SHP77 treated with DMSO at 0.1 percent for 48 hours (cell line): ENCODE measurements around the gene SAMD8.

Source experiments
- DNase-seq: peaks from one replicate; lab custom pipeline; 2025; lab: John Stamatoyannopoulos, UW

SAMD8 gene

DNA sequence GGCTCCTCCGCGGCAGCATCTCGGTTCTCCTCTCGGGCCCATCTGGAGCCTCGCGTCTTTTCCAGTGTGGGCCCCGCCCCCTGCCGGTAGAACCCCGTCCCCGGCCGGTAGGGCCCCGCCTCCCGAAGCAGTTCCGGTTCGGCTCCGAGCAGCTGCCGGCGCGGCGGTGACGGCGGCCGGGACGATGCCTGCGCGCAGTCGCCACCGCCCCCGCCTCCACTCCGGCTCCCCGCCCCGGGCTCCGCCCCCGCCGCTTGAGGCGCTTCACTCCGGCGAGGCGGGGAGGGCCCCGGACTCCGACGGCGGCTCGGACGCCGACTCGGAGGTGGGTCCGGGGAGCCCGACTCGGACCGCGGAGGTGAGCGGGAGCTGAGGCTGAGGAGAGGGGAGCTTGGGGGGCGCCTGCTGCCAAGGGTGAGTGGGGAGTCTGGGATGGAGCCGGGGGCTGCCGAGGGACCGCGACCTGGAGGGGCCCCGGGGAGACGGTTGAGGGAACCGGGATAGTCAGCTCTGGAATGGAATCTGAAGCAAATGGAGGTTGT is at the start of gene SAMD8:
Gene SAMD8 (plus strand): TSS at position 292 of the 542 bp plus-strand sequence. CDS start 38,873 bp downstream, outside the sequence.
- peak; percentile 75 for DNase-seq

DNA sequence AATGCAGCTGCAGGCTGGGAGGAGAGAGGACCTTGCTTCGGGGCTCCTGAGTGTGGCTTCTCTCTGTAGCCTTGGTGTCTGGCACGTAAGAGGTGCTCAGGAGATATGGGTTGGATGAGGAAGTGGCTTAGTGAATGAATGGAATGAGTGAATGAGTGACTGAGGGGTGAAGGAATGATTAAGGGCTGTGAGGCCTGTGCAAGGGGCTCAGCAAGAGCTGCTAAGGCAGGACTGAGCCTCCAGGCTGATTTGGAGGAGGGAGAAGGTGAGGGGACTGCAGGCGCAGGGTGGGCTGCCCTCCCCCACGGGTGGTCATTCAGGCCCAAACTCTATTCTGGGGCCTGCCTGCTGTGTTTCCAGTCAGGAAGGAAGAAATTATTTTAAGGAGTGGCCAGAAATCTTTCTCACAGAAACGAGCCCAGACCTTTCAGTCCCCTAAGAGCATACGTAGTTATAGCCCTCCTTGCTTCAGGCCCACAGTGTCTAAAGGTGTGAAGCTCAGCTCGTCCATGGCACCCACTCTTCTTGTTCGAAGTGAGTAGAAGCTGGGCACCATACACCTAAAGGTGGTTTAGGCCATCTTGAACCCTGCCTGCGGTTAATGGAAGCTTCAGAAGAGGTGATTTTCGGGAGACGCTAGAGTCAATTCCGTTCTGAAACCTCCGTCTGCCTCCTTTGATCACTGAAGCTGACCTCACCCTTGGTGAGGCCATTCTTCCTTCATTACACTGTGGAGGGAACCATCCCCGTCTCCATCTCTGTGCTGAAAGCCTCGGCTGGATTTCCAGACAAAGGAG is 49.5 kb upstream of the SAMD8 start:
- DNase-seq = no peak

DNA sequence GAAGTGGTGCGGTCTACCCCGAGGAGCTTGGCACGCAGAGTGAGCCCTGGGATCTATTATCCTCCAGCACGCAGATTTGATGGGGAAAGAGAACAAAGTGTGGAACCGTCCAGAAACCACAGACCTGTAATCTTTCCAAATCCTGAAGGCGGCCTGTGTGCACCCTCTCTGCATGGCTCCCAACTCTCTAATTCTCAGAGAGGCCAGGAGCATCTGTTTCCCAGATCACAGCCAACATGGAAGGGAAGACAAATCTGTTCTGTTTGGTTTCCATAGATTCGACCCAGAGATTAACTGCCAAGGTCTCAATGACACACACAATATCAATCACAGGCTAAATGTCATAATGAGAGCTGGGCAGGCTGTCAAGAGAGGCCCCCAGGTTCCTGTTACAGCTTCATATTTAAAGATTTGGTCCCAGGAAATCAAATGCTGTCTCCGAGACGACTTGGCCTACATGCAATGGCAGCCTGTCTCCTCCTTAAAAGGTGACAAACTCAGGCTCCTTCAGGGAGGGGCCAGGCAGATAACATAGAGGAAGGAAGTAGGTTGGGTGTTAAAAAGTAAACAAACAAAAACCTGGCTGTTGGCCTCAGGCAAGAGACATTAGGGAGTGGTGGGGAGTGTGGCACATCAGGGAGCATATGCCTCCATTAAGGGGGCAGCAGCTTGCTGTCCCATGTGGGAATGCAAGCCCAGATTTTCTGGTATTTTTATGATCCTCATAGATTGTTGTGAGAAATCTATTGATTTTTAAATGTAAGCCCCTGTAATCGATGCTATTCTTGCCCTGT is 48.8 kb upstream of the SAMD8 start:
- DNase-seq = no peak

DNA sequence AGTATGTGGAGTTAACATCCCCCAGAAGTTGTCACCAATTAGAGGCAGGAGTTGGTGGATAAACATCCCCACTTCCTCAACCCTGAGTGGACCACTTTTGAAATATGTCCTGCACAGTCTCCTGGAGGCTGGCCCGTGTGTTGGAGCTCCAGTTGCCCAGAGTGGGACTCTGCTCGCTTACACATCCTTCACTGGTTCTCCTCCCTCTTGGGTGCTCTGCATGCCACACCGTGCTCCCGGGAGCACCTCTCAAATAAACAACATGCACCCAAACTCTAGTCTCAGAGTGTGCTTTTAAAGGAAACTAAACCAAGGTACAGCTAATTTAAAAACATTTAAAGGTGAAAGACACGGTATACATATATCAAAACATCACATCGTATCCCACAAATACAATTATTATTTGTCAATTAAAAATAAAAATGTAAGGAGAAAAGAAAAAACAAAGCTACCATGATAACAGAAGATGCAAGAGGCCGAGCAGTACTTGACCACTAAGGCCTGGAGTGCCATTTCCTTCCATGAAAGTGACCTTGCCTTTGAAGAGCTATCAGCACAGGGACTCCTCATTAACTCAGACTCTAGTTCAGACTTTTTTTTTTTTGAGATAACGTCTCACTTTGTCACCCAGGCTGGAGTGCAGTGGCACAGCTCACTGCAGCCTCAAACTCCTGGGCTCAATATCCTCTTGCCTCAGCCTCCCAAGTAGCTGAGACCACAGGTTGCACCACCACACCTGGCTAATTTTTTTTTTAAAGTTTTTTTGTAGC is 47.8 kb upstream of the SAMD8 start:
- DNase-seq = no peak

DNA sequence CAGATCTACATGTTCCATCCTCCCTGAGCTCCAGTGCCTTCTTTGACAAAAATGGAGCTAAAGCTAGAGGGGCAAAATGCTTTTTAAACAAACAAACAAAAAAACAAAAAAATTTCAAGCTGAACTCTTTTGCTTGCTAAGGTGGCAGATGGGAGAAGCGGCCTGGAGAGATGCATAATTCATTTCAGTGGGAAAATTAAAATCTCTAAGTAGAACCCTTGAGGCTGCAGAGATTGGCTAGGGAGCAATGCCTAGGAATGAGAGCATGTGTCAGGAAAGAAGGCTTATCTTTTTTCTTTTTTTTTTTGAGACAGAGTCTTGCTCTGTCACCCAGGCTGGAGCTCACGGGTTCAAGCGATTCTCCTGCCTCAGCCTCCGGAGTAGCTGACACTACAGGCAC is 46.4 kb upstream of the SAMD8 start:
- DNase-seq = no peak

DNA sequence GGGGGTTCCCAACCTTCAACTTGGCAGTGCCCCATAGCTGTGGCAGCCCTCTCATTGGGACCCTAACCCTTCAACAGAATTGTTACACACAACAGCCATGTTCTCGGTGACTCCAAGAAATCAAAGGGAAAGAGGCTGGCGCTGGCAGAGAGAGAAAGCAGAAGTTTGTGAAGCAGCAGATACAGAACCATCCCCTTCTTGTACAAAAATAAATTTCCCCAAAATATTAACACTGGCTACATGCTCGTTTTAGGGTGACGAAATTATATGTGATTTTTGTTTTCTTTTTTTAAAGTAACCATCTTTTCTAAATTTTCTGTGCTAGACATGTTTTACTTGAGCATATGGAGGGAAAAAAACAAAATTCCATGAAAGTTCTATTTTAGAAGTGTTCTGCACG is 45.2 kb upstream of the SAMD8 start:
- DNase-seq = no peak

DNA sequence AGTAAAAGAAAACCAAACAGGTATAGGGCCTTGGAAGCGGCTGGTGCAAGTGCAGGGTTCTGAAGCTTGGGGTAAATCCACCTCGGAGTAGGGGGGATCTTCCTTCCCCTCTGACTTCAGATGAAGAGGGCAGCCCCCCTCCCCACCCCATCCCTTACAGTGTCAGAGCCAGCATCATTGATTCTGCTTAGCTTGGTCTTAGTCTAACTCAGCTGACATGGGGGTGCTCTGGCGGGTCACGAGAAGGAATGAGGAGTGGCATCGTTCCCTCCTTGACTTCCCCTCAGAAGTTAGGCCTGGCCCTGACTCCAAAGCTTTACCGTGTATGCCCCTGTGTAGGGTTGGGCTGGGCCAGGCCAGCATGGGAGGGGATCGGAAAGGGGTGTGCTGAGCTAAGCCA is 44.2 kb upstream of the SAMD8 start:
- no peak for DNase-seq

DNA sequence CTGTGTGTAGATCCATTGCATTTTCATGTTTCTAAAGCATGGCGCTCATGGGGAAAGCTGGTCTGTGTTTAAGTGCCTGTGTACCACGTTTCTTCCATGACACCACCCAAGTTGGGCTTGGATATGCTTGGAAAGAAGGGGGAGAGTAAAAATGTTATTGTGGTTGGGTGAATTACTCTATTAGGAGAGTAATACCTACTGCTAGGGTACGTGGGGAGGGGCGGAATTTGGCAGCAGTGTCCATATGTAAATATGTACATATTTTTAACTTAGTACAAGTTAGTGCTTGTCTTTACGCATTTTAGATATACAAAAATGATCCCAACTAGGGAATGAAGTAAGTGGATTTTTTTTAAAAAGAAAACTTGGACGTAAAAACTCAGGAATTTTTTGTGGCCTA is 42.9 kb upstream of the SAMD8 start:
- DNase-seq = no peak

DNA sequence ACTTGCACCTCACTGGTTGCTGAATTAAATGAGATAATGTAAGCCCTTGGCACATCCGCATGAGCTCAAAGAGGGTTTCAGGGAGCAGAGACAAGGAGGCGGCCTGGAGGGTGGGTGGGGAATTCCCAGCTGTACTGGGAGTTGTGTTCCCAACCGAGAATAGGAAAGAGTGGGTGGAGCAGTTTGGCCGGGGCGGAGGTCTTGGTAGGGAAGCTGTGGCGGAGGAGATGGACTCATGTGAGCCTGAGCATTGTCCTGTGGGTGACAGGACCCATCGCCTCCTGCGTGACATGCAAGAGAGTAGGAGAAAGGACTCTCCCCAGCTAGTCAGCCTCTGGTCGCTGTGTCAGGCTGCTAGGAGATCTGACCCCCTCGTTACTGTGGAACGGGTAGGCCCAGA is 41.0 kb upstream of the SAMD8 start:
- no peak for DNase-seq

DNA sequence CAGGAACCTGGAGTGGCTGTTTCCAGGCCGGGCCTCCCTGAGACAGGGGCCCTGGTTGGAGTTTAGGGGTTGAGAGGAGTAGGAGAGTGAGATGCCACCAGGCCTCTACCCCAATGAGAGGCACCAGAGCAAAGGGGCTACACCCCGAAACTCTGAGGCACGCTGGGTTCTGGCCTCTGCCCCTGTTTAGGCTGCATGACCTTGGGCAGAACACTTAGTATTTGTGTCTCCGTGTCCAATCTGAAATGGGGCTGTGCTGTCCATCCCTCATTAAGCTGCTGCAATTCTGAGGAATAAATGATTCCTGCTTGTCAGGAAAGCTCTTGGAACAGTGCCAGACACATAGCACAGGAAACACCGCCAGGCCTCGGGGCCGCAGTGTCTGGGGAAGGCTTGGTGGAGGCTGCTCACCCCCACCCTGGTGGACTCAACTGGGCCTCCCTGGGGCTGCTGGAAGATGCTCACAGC is 40.5 kb upstream of the SAMD8 start:
- DNase-seq = no peak

DNA sequence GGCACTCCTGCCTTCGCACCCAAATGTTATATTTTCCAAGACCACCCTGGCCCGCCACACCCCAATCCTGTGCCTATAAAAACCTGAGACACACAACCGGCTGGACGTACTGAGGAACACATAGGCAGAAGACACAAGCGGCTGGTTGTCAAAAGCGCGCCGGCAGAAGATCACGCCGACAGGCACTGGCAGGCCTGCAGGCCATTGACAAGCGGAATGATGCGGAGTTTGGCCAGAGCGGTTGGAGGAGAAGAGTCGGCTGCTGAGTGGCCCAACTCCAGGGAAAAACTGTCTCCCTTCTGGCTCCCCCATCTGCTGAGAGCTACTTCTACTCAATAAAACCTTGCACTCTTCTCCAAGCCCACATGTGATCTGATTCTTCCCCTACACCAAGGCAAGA is 39.7 kb upstream of the SAMD8 start:
- DNase-seq = no peak

DNA sequence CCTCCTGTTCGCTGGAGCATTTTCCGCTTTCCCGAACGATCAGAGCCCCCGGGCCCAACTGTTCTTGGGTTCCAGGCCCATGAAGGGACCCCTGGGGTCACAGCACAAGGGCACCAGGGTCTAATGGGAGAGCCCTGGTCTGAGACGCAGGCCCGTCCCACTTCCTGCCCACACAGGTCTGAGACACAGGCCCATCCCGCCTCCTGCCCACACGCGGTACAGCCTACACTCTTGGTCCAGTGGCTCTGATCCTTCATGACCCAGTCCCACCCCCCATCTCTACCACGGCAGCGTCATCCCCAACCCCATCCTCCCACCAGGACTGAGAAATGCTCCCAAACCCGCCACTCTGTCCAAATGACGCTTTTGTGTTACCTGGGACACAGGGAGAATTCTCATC is 38.7 kb upstream of the SAMD8 start:
- DNase-seq = no peak

DNA sequence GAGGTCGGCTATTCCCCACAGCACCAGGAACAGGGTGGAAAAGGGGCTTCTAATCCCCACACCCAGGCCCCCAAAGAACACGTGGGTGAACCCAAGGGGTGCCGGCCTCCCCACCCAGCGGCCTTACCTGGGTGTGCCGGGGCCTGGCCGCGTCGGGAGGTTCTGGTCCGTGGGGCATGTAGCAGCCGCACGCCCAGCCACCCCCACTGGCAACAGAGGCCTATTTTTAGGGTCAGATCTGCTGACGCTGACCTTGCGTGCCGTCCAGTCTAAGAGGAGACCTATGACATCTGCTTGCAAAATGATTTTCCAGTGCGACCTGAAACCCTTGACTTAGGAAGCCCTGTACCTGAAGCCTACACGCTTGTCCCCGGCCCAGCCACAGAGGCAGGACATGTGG is 38.0 kb upstream of the SAMD8 start:
- DNase-seq = no peak

DNA sequence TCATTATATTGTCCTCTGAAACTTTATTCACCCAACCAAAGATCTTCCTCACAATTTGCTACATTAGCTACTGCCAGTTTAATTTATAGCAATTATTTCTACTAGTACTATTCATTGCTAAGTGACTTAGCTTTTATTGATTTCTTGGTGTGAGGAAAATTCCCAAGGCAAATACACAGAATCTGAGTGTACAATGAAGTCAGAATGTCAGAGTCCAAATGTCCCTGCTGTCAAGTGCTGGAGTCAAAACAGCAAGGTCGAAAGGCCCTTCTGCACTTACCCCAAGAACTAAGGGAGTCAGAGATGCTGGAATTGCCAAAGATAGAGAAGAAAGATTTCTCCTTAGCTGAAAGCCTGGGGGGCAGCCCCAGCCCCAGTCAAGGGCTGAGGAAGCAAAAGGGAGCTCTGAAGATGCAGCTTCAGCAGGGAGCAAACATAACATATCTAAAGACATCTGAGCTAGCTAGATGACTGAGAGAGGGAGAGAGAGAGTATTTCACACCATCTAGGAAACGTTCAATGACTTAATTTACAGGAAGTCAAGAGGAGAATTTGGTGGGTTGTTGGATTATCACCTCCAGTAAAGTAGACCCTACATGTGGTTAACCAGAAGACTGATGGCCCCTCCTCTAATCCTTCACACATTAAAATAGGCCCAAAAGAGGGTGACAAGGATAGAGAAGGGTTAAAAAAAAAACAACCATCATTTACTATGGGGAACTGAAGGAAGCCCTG is 36.6 kb upstream of the SAMD8 start:
- no peak for DNase-seq

DNA sequence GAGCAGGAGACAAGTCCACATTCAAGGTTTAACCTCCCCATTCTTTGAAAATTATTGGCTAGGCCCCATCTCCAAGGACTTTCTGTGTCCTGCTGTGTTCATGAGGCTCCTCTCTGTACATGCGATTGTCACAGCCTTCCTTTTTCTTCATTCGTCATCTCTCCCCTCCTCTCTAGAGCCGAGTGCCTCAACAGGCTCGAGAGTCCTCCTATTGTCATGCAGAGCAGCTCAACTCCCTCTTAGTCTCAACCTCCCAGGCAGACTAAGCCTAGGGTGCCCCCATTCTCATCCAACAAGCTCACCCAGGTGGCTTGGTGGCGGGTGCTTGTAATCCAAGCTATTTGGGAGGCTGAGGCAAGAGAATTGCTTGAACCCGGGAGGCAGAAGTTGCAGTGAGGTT is 35.1 kb upstream of the SAMD8 start:
- DNase-seq = no peak

DNA sequence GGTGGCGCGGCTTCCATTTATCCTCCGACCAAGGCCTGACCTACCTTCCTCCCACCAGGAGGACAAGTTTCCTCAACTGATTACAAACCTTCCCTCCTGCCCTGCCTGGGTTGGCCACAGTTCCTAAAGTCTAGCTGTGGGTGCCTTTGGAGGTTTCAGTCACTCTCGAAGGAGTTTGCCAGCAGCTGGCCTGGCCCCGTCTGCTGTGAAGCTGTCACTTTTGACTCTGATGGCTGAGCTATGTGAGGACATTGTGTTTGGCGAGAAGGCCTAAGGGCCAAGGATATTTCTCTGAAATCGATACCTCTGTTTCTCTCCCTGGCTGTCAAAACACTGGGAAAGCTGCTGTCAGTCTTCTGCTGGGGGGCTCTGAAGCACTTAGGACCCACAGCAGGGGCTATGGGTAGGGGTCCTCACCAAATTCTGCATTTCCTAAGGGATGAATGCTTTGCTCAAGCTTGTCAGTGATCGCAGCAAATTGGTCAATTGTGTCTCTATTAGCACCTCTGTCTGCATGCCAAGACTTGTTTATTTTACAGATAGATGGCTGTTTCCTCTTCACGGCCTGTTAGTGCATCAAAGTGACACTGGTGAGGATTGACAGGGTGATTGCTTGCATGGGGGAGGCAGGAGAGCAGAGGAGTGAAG is 31.9 kb upstream of the SAMD8 start:
- DNase-seq = no peak

DNA sequence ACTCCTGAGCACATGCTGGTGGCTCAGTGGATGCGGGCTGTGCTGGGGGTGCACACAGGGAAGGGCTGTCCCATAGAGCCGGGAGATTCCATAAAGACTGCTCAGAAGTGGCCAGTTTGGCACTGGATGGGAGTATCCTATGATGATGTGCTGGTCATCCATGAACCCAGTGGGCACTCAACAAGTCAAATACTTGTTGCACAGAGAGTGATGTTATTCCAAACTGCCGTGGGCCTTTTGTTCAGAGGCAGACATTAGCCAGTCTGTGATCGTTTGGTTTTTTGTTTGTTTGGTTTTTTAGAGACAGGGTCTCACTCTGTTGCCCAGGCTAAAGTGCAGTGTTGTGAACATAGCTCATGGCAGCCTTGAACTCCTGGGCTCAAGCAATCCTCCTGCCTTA is 30.9 kb upstream of the SAMD8 start:
- no peak for DNase-seq

DNA sequence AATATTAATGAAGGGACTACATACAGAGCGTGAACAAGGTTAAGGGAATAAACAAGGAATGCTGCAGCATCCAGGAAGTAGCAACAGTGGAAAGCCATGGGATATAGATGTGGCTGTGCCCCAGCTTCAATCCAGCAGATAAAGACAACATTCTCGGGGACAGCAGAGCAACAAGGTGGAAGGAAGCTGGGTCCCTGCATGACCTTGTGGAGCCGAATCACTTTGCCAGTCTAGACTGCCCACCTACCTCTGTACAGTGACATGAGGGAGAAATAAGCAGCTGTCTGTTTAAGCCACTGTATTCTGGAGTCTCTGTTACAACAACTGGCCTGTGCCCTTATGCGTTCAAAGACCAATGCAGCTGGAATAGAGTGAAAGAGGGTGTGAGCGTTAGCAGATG is 30.1 kb upstream of the SAMD8 start:
- DNase-seq = no peak

DNA sequence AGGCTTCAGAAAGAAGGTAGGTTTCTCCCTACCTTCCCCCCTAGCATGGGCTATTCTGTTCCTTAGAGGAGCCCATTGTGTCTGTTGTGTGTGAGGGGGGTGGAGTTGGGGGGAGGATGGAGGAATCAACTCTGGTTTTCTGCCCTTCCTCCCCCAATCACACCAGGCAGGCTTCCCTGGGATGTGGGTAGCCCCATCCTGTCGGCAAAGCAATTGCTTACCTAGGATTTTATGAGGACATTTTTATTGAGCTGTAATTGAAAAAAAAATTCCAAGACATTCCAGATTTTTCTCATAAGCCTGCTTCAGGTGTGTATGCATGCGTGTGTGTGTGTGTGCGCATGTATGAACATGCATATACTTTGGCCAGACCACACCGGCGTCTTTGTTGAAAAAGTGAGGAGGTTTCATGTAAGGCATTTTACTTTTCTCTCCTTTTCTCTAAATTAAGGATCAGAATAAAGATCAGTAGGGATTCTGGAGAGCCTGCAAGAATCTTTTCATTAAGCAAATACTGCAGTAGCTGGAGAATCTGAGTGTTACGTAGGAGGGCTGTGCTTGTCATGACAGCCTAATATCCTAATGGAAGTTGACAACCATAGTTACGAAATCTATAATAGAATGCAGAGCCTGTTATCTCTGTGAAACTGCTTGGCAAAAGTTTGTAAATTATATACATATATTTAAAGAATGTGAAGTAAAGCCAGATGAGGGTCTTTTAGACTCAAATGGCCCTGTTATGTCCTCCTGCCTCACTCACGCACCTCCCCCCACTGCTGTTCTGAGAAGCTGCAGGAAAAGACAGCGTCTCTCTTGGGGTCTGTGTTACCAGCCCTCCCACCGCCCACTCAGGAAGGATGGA is 27.3 kb upstream of the SAMD8 start:
- no peak for DNase-seq

DNA sequence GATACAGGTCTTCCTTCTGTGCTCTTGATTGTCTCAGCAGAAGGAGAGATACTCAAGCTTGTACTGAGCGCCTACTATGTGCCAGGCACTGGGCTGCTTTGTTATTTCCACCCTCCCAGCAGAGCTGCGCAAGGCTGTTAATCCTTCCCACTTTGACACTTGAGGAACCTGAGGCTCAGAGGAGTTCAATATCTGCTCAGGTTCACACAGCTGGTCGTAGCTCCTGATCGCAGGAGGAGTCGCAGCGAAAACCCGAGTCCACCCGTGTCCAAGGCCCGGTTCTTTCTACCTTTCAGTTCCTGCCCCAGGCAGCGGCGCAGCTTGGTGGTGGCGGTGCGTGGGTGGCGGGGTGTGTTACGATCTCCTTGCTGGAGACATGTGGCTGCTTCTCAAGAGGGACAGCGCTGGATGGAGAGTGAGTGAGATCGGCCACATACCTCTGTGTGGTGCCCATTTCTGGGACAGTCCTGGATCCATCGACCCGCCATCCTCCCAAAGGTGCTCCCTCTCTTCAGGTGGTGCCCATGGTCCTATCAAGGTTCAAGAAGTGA is 26.5 kb upstream of the SAMD8 start:
- no peak for DNase-seq
